GM12801 (cell line): ENCODE measurements around the gene UNC80.

Source experiments
- TF ChIP-seq, protein P1 (sequence below): IDR thresholded peaks from one replicate; pipeline ENCODE4 v1.5.1; 2011; ENCODE audit warnings: control low read depth; ENCODE audit not compliant: insufficient read length; ENCODE audit errors: extremely low read depth

UNC80 gene

DNA sequence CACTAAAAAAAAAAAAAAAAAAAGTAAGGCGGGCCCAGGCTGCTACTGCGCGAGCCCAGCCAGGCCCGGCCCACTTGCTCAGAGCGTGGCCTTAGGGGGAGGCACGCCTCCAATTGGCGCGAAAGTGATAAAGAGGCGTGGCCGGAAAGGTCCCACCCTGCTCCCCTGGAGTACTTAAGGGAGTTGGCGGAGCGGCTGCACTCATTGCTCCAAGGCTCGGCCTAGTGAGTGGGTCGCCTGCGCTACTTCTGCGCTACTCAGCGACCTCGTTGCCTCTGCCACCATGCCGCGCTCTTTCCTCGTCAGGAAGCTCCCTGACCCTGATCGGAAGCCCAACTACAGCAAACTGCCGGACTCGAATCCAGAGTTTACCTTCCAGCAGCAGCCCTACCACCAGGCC lies 36.9 kb downstream of the UNC80 start:
- TF ChIP-seq, protein P1, sequence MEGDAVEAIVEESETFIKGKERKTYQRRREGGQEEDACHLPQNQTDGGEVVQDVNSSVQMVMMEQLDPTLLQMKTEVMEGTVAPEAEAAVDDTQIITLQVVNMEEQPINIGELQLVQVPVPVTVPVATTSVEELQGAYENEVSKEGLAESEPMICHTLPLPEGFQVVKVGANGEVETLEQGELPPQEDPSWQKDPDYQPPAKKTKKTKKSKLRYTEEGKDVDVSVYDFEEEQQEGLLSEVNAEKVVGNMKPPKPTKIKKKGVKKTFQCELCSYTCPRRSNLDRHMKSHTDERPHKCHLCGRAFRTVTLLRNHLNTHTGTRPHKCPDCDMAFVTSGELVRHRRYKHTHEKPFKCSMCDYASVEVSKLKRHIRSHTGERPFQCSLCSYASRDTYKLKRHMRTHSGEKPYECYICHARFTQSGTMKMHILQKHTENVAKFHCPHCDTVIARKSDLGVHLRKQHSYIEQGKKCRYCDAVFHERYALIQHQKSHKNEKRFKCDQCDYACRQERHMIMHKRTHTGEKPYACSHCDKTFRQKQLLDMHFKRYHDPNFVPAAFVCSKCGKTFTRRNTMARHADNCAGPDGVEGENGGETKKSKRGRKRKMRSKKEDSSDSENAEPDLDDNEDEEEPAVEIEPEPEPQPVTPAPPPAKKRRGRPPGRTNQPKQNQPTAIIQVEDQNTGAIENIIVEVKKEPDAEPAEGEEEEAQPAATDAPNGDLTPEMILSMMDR, result no peak

DNA sequence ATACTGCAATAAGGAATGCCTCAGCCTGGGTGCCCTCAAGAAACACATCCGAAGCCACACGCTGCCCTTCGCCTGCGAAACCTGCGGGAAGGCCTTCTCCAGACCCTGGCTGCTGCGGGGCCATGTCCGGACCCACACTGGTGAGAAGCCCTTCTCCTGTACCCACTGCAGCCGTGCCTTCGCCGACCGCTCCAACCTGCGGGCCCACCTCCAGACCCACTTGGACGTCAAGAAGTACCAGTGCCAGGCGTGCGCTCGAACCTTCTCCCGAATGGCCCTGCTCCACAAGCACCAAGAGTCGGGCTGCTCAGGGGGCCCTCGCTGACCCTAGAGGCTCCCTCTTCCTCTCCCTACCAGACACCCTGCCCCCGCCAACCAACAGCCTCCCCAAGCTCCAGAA lies 37.6 kb downstream of the UNC80 start:
- TF ChIP-seq, protein P1, result no peak

DNA sequence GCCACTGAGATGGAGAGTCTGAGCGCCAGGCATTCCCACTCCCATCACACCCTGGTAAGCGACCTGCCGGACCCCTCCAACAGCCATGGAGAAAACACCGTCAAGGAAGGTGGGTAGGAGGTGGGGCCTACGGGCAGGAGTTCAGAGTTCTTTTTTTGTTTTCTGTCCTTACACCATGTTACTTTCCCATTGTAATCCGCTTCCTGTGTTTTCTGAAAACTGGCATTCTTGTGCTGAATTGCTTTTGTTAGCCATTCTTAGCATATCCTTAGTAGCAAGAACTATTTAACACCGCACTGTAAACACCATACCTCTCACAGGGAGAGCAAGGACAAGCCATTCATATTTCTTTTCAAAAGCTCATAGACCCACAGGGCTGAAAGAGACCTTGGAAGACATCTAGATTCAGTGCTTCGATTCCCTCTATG lies 46.2 kb downstream of the UNC80 start:
- TF ChIP-seq, protein P1, result no peak

DNA sequence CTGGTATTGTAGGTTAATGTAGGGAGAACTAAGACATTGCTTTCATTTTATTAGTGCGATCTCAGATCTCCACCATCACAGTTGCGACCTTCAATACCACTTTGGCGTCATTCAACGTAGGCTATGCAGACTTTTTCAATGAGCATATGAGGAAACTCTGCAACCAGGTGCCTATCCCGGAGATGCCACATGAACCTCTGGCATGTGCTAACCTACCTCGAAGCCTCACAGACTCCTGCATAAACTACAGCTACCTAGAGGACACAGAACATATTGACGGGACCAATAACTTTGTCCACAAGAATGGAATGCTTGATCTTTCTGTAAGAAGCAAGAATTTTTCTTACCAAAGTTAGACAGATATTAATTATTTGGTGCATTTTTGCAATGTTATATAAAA lies 47.3 kb downstream of the UNC80 start:
- TF ChIP-seq, protein P1, result no peak

DNA sequence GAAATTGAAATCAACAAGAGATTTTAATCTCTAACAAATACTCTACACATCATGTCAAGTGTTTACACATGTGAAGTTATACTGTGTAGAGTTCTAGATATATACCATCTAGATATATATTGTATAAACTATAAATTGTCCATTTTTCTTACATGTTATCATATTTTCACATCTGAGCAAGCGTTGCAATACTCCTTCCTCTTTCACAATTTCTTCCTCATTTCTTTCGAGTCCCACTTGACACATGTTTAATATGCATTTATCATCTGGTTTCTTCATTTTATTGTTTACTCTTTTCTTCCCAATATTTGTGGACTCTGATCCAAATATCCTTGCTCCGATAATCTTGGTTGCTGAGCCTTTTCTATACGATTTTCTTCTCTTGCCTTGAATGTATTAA lies 50.2 kb downstream of the UNC80 start:
- TF ChIP-seq, protein P1, result no peak

DNA sequence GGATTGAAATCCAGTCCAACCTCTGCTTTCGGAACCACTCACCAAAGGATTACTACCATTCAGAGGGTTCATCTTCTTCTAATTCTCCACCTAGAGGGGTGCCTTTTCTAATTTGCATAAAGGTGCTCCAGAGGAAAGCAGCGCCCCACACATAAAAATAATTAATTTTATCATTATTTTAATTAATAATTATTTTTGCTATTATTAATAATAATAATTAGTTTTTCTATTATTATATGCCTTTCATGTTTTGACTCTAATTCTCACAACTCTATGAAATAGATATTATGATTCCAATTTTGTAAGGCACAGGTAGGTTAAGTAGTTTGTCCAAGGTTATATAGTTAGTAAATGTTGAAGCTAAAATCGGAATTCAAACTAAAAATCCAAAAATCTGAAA lies 51.9 kb downstream of the UNC80 start:
- TF ChIP-seq, protein P1, result no peak

DNA sequence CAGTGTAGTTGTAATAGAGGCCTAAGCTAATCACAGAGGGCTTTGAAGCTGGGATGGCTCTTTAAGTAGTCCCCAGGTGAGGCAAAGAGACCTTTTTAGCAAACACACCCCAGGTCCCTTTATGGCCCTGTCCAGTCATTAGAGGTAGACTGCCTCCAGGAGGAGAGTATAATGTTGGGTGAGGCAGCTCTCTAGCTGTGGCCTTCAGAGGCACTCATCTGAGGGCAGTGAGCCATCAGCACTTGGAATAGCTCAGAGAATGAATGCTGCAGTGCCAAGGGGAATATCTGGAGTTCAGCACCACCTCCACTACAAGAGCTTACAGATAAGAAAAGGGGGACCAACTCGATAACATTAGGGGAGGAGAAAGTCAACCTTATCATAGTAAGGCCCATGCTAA lies 52.8 kb downstream of the UNC80 start:
- TF ChIP-seq, protein P1, result no peak
